Adrenal gland (tissue), 12 donors: Measurements from ENCODE around the gene PRR35. TPM values are rescaled to one million over a fixed set of nuclear protein-coding genes. Genes with fewer than 3 reads are reported as not detected.

ENCODE experiments used
- DNase-seq, 7 donors: peaks; one replicate each; pipeline ENCODE4 v3.0.0-alpha.2; 2019 to 2020
- H3K27ac ChIP-seq, 5 donors: fragments of 200-600 bp; sonication (generic) in 4 of 5; 1 replicate in 3 of 5; 2 replicates in 2 of 5; pipeline versions ENCODE4 v1.5.1 to v1.8.0; 2016 to 2020; ENCODE audit warnings: mild to moderate bottlenecking in 1 of 5
- H3K27me3 ChIP-seq: fragments of 200-600 bp; 2 replicates; pipeline ENCODE4 v1.8.0; 2021
- H3K36me3 ChIP-seq, 2 donors: fragments of 200-600 bp; replicated peaks in 1 of 2; 1 replicate in 1 of 2; 2 replicates in 1 of 2; pipeline versions ENCODE4 v1.5.1 to v1.8.0; 2018 to 2022
- H3K4me1 ChIP-seq, 2 donors: fragments of 200-600 bp; replicated peaks in 1 of 2; 1 replicate in 1 of 2; 2 replicates in 1 of 2; pipeline versions ENCODE4 v1.5.1 to v1.8.0; 2018 to 2021
- H3K4me3 ChIP-seq, 4 donors: fragments of 200-600 bp; sonication (generic) in 3 of 4; one replicate each; pipeline ENCODE4 v1.5.1; 2016 to 2018
- H3K9me3 ChIP-seq, 3 donors: fragments of 200-600 bp; sonication (generic) in 1 of 3; replicated peaks in 1 of 3; 1 replicate in 2 of 3; 2 replicates in 1 of 3; pipeline versions ENCODE4 v1.5.1 to v1.8.0; 2016 to 2021
- POLR2A ChIP-seq, 2 donors: fragments of 450-650 bp; IDR thresholded peaks; one replicate each; pipeline ENCODE4 v1.6.1; 2017; ENCODE audit warnings: antibody characterized with exemption in 2 of 2, mild to moderate bottlenecking in 2 of 2, moderate library complexity in 1 of 2
- WGBS, 4 donors: extraction: QIAGEN DNeasy Blood & Tissue Kit in 2 of 4; methylation state at CpG; one replicate each; pipeline versions ENCODE4 v1.1.5 to v1.1.7; 2013 to 2017; 5-methylcytosine and 5-hydroxymethylcytosine counted together
- intact Hi-C, 2 donors: fragments of 100-400 bp; cut with DNase I; formaldehyde crosslinking; loops; one replicate each; pipeline versions ENCODE4 v1.14.1 to v1.15.0; 2022 to 2023
- polyA plus RNA-seq, 3 donors: library from polyadenylated mRNA; stranded (reverse); fragments of 200-250 nt in 2 of 3; fragments of 350-450 nt in 1 of 3; fragmentation: Illumina TruSeq in 1 of 3; extraction: RNeasy Lipid Tissue Mini Kit (QIAGEN cat#74804) in 1 of 3; gene quantifications; one replicate each; pipeline ENCODE4 v1.2.3, GENCODE V29; 2013 to 2014
- total RNA-seq, 9 donors: library from RNA; depleted of rRNA in 4 of 9; stranded (reverse); fragments of >200 nt in 4 of 9; fragments of 120-200 nt in 1 of 9; fragmentation: NEBNext Ultra II Directional in 1 of 9; extraction: Animal tissue kit (Norgen Biotek cat#: 25700) in 1 of 9; gene quantifications; one replicate each; pipeline versions ENCODE4 v1.1.0 to v1.2.4, GENCODE V29; 2013 to 2023
- TF ChIP-seq, protein P1 (sequence below), 6 experiments: fragments of 450-650 bp in 4 of 6; fragments of 200-600 bp in 2 of 6; sonication (generic) in 1 of 6; IDR thresholded peaks; 1 replicate in 5 of 6; 2 replicates in 1 of 6; pipeline versions ENCODE4 v1.5.1 to v1.8.0; 2016 to 2021; ENCODE audit warnings: antibody characterized with exemption in 6 of 6, mild to moderate bottlenecking in 2 of 6, moderate library complexity in 1 of 6
- donor health status: healthy with polysubstance abuse.
- donor health status: Bipolar disorder and iron deficiency.
- donor health status: DM: yes; HTN: yes; CAD: no.
- donor health status: DM: no; HTN: no; CAD: no.
- donor health status: DM: no; HTN: no; CAD: no.
- donor health status: DM: yes; HTN: yes; CAD: no.

The PRR35 gene
- total and polyA plus RNA-seq, 12 donors: not detected

DNA sequence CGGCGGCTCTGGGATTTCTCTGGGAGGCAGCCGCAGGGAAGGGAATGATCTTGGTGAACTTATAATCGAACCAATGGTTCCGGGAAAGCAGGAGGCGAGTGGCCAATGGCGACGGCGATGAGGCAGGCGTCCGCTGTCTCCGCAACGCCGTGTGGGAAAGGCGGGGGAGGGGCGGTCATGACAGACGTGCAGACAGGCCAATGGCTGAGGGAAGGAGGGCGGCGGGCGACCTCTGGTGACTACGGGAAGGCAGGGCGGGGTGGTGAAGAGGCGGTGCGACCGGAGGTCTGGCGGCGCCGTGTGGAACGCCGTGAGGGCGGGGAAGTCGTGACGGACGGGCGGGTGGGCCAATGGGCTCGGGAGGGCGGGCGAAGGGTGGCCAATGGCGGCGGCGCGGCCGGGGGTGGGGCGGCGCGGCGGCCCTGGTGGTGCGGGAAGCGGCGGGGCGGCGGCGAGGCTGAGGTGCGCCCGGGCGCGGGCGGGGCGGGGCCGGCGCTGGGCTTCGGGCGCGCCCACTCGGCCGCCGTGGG is 29.5 kb downstream of the PRR35 start, which contains the start of gene RAB40C:
Gene RAB40C (plus strand): TSS at position 409 of the 530 bp plus-strand sequence. CDS start 226 bp downstream, outside the sequence.
- 1 to 3% (median 2%) methylated on average over 18 to 67 of the region's 67 CpGs for WGBS, 4 donors
- Histone ChIP-seq H3K27me3 (no peaks in the 10 kb centered on the region), H3K4me3 (peak within 1 kb of the TSS; percentile 66 to 94 (median 86)), H3K4me1 (peaks cover 24 to 37% of the 10 kb centered on the region in 2 donors), H3K36me3 (no peaks in the 10 kb centered on the region), H3K27ac (peak within 1 kb of the TSS; percentile 96 to 100 (median 98)), H3K9me3 (no peaks in the 10 kb centered on the region)
- TF ChIP-seq POLR2A (IDR thresholded peaks at IDR 0.05): no peak
- TF ChIP-seq, protein P1, sequence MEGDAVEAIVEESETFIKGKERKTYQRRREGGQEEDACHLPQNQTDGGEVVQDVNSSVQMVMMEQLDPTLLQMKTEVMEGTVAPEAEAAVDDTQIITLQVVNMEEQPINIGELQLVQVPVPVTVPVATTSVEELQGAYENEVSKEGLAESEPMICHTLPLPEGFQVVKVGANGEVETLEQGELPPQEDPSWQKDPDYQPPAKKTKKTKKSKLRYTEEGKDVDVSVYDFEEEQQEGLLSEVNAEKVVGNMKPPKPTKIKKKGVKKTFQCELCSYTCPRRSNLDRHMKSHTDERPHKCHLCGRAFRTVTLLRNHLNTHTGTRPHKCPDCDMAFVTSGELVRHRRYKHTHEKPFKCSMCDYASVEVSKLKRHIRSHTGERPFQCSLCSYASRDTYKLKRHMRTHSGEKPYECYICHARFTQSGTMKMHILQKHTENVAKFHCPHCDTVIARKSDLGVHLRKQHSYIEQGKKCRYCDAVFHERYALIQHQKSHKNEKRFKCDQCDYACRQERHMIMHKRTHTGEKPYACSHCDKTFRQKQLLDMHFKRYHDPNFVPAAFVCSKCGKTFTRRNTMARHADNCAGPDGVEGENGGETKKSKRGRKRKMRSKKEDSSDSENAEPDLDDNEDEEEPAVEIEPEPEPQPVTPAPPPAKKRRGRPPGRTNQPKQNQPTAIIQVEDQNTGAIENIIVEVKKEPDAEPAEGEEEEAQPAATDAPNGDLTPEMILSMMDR (IDR thresholded peaks at IDR 0.05): no peak
- intact Hi-C loops: no loop called here
- DNase-seq: peak; percentile 99 to 100 (median 99)

DNA sequence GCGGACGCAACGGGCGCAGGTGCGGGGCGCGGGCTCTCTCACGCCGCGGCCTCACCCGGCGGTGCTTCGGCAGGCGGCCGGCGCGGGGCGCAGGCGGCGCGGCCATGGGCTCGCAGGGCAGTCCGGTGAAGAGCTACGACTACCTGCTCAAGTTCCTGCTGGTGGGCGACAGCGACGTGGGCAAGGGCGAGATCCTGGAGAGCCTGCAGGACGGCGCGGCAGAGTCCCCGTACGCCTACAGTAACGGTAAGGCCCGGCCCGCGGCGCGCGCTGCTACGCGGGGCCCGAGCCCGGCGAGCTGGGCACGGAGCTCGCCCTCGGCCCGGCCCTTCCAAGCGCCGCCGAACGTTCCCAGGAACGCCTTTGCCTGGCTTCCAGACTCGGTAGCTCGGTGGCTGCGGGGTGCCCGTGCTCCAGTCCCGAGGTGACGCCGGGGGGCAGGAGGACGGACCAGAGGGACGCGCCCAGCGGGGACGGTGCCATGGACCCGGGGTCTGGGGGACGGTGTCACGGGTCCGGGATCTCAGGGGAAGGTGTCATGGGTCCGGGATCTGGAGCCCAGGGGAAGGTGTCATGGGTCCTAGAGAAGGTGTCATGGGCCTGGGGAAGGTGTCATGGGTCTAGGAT is 30.1 kb downstream of the PRR35 start:
- DNase-seq: peak in 6 of 7 donors; percentile 43 to 73 (median 64)
- Histone ChIP-seq H3K9me3 (no peaks in the 10 kb centered on the region), H3K4me1 (peaks cover 24 to 37% of the 10 kb centered on the region in 2 donors), H3K4me3 (peak overlapping the region; percentile 49 to 94 (median 83)), H3K27me3 (no peaks in the 10 kb centered on the region), H3K27ac (peak overlapping the region in 4 of 5 donors; percentile 60 to 100 (median 79)), H3K36me3 (no peaks in the 10 kb centered on the region)
- TF ChIP-seq, protein P1 (IDR thresholded peaks at IDR 0.05): no peak
- TF ChIP-seq POLR2A (IDR thresholded peaks at IDR 0.05): peak; percentile 46 to 56
- intact Hi-C loops: no loop called here
- 1 to 14% (median 1%) methylated on average over 7 to 71 of the region's 71 CpGs; no CpG with 5 or more reads in 1 of the 4 donors for WGBS, 4 donors

DNA sequence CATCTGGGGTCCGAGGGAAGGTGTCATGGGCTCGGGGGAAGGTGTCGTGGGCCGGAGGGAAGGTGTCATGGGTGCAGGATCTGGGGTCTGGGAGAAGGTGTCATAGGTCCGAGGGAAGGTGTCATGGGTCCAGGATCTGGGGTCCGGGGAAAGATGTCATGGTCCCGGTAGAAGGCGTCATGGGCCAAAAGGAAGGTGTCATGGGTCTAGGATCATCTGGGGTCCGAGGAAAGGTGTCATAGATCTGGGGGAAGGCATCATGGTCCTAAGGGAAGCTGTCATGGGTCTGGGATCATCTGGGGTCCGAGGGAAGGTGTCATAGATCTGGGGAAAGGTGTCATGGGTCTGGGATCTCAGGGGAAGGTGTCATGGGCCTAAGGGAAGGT is 30.6 kb downstream of the PRR35 start:
- peak in 1 of 7 donors; percentile 24 for DNase-seq
- Histone ChIP-seq H3K36me3 (no peaks in the 10 kb centered on the region), H3K27ac (peak overlapping the region in 2 of 5 donors; percentile 75 to 100), H3K4me3 (peak overlapping the region; percentile 49 to 94 (median 83)), H3K27me3 (no peaks in the 10 kb centered on the region), H3K9me3 (no peaks in the 10 kb centered on the region), H3K4me1 (peaks cover 24 to 37% of the 10 kb centered on the region in 2 donors)
- 30 to 57% (median 47%) methylated on average over 7 to 10 of the region's 10 CpGs for WGBS, 4 donors
- intact Hi-C loops: no loop called here
- TF ChIP-seq, protein P1 (IDR thresholded peaks at IDR 0.05): no peak
- no peak for TF ChIP-seq POLR2A (IDR thresholded peaks at IDR 0.05)

DNA sequence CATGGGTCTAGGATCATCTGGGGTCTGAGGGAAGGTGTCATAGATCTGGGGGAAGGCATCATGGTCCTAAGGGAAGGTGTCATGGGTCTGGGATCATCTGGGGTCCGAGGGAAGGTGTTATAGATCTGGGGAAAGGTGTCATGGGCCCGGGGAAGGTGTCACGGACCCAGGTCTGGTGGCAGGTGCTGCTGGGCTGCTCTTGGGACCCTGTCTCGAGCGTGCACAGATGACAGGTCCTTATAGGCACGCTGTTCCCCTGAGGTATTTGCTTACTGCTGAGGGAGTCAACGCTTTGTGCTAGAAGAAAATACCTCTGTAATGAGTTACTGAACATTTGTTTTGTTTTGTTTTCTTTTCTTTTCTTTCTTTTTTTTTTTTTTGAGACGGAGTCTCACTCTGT is 31.0 kb downstream of the PRR35 start:
- H3K36me3 ChIP-seq: no peaks in the 10 kb centered on the region
- no peak overlapping the region for H3K27ac ChIP-seq
- no peak overlapping the region for H3K4me3 ChIP-seq
- TF ChIP-seq, protein P1 (IDR thresholded peaks at IDR 0.05): no peak
- no peak for TF ChIP-seq POLR2A (IDR thresholded peaks at IDR 0.05)
- peaks cover 24 to 37% of the 10 kb centered on the region in 2 donors for H3K4me1 ChIP-seq
- no peak for DNase-seq
- WGBS, 4 donors: 80 to 88% (median 85%) methylated on average over 8 of the region's 8 CpGs
- no peaks in the 10 kb centered on the region for H3K27me3 ChIP-seq
- H3K9me3 ChIP-seq: no peaks in the 10 kb centered on the region
- intact Hi-C loops: no loop called here
